ENCODE data around the gene TXN2. TPM values are rescaled to one million over a fixed set of nuclear protein-coding genes. Genes with fewer than 3 reads are reported as not detected.
A peak's percentile ranks its signal among the peaks of the same experiment; 100 is the strongest.

The TXN2 gene
- total RNA-seq, 1 donor, result 14.7 TPM

DNA sequence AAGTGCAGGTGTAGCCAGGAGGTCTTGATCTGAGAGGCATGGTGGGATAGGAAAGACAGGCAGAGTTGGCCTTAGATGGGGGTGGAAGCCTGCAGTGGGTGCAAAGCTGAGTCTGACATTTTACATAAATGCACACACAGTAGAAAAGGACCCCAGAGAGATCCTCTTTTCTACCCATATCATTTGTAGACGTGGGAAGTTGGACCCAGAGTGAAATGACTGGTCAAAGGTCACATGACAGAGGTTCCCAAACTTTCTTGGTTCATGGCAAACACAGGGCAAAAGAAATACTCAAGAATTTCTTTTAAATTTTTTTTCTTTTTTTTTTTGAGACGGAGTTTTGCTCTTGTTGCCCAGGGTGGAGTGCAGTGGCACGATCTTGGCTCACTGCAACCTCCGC lies 31.6 kb upstream of the TXN2 start:
- TF ChIP-seq, protein P1, sequence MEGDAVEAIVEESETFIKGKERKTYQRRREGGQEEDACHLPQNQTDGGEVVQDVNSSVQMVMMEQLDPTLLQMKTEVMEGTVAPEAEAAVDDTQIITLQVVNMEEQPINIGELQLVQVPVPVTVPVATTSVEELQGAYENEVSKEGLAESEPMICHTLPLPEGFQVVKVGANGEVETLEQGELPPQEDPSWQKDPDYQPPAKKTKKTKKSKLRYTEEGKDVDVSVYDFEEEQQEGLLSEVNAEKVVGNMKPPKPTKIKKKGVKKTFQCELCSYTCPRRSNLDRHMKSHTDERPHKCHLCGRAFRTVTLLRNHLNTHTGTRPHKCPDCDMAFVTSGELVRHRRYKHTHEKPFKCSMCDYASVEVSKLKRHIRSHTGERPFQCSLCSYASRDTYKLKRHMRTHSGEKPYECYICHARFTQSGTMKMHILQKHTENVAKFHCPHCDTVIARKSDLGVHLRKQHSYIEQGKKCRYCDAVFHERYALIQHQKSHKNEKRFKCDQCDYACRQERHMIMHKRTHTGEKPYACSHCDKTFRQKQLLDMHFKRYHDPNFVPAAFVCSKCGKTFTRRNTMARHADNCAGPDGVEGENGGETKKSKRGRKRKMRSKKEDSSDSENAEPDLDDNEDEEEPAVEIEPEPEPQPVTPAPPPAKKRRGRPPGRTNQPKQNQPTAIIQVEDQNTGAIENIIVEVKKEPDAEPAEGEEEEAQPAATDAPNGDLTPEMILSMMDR (IDR thresholded peaks at IDR 0.05; ENCODE audit: insufficient read depth, low read depth, low read length), result no peak
- no peak overlapping the region for H3K4me3 ChIP-seq (ENCODE audit: low read depth, low read length)
- DNase-seq (ENCODE audit: low read depth), result no peak

DNA sequence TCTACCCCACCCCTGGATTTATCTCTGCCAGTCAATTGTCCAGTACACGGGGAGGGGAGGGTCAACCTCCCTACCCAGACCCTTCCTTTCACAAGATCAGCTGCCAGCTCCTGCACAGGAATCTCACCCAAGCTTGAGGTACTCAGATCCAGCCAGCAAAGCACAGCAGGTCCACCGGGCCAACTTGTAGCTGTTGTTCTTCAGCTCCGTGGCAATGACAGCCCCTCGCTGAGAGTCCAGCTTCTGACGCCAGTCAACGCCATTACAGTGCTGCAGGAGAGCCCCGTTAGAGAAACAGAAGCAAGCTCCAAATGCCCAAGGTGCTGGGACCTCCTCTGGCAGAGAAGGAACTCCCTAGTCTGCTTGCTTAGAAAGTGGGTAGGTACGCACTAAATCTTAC lies 30.9 kb upstream of the TXN2 start:
- DNase-seq (ENCODE audit: low read depth), result no peak
- TF ChIP-seq, protein P1 (IDR thresholded peaks at IDR 0.05; ENCODE audit: insufficient read depth, low read depth, low read length), result no peak
- H3K4me3 ChIP-seq (ENCODE audit: low read depth, low read length), result no peak overlapping the region

DNA sequence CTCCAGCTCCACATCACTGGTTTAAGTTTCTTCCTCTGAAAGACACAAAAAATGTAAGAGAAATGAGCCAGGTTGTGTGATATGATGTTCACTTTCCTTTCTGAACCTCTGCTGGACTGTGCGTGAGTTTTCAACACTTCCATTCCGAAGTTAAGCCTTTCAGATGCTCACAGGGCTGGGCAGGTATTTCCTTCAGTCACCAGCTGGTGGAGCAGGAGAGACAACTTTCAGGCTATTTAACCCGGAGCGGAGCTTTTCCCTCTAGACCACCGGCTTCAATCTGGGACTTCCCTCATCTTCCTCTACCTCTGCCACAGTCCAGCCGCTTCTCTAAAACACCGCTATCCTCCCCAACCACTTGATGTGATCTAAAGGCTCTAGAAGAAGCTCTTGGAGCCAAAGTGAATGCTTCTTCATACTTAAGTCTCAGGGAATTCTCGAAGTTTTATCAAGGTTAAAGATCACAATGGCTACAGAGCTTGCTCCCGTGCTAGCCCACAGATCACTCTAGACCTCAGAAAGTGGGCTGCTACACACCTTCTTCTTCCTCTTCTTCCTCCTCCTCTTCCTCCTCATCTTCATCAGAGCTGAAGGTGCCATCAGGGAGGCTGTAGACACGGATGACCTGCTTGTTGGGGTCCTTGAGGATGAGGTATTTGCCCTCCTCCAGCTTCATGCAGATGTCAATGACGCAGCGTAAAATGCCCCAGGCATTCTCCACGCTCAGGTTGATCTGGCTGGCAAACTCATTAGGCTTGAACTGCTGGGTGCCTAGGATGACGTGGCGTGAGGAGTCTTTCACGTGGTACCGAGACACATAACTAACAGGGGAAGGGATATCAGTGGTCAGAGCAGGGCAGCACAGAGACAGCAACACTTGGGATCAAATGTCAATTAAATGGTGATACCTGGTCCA lies 29.8 kb upstream of the TXN2 start:
- DNase-seq (ENCODE audit: low read depth), result peak; percentile 57
- H3K4me3 ChIP-seq (ENCODE audit: low read depth, low read length), result no peak overlapping the region
- TF ChIP-seq, protein P1 (IDR thresholded peaks at IDR 0.05; ENCODE audit: insufficient read depth, low read depth, low read length), result peak; percentile 75

DNA sequence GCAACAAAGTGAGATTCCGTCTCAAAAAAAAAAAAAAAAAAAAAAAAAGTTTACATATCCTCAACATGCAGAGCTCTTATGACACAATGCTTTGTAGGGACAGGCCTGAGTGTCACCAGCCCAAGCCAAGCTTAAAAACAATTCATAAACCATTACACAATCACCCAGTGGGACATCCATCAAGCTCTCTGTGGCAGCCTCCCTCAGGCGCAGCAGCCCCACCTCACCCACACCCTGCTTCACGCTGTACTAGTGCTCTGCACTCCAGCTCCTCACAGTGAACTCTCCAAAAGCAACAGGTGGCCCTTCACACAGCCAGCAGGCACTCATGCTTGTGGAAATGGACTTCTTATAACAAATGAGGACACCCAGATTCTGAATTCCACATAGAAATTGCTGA lies 28.9 kb upstream of the TXN2 start:
- no peak overlapping the region for H3K4me3 ChIP-seq (ENCODE audit: low read depth, low read length)
- peak; percentile 6 for DNase-seq (ENCODE audit: low read depth)

DNA sequence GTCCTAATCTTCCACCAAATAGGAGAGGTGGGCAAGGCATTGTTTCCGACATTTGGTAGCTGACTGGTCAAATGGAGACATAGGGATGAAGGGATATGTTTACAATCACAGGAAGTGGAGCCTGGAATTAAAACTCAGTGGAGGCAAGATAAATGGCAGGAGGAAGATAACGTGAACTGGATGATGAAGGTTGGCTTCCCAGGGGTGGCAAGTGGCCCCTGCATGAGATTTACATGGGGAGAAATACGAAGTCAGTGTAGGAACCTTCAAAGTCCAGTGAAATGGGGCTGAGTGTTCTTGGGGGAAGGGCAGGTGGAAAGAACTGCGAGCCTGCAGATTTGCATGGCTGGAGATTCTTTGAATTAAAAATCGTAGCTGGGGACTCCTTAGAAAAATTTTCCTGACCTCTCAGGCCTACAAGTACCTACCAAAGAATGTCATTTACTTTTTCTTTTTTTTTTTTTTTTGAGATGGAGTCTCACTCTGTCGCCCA lies 26.1 kb upstream of the TXN2 start:
- TF ChIP-seq, protein P1 (IDR thresholded peaks at IDR 0.05; ENCODE audit: insufficient read depth, low read depth, low read length), result no peak
- no peak for DNase-seq (ENCODE audit: low read depth)
- no peak overlapping the region for H3K4me3 ChIP-seq (ENCODE audit: low read depth, low read length)

More for the DNA sequence above, 28.9 kb upstream of the TXN2 start:
- TF ChIP-seq, protein P1 (IDR thresholded peaks at IDR 0.05; ENCODE audit: insufficient read depth, low read depth, low read length), result no peak

DNA sequence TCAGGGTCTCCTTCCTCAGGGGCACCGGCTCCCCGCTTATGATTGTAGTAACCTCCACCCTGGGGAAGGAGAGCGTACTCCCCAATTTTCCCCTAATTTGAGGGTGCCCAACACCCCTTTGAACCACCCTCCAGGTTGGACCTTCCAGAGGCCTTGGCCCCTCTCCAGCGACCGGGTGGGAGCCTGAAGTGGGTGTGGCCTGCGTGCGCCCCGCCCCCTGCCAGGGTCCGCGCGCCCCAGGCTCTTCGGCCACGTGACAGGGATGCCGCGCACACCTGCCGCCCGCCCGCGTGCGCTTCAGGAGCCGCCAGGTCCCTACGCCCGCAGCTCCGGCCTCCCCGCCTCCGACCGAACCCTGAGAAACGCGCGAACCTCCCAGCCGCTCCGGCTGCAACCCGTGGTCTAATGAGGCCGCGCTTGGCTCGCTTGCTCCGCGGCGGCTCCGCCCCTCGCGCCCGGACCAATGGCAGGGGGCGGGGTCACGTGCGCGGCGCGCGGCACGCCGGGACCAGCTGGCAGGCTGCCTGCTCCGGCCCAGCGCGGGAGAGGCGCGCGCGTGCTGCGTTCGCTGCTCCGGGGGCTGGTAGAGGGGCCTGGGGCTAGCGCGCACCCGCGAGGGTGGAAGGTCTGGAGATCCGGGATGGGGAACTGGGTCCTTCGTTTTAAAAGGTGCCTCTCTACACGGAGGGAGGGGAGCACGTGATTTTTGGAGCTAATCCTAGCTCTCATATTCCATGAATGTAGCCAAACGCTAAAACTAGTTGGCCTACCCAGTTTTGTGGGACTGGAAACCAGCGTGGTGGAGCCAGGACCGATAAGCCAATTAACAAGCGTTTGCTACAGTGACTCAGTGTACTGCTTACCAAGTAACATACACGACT lies 25.4 kb upstream of the TXN2 start, which contains the start of gene FOXRED2:
Gene FOXRED2, minus strand, starts transcription at position 404 of the 881 bp plus-strand sequence. CDS start 618 bp downstream, outside the sequence.
- peak; percentile 79 for DNase-seq (ENCODE audit: low read depth)
- TF ChIP-seq, protein P1 (IDR thresholded peaks at IDR 0.05; ENCODE audit: insufficient read depth, low read depth, low read length), result no peak
- peak within 1 kb of the TSS; percentile 62 for H3K4me3 ChIP-seq (ENCODE audit: low read depth, low read length)

Measured in fibroblast of villous mesenchyme (primary cell).